Measurements from ENCODE around the gene RGS9.
"Not testable (repeated sequence)": the region's sequence is repeated elsewhere in the genome, so short reads cannot be mapped to it uniquely, and the experiment has no call there.

Gene RGS9

DNA sequence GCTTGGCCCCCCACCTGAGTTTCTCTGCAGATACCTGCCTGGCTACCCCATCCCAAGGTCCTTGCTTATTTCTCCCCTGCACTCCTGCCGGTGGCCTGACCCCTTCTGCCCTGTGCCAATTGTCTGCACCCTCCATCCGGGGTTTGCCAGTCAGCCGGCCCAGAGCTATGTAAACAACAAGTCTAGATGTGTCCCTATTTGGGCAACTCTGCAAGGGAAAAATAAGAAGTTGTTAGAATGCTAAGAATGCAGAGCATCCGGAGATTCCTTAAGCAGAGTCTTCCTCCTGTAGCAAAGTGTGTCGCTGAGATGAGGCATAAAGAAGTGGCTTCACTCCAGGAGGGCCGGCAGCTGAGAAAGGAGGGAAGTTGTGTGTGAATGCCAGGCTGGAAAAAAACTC, 46.6 kb downstream of the RGS9 start:
- DNase-seq (ENCODE audit: low spot score) = no peak

DNA sequence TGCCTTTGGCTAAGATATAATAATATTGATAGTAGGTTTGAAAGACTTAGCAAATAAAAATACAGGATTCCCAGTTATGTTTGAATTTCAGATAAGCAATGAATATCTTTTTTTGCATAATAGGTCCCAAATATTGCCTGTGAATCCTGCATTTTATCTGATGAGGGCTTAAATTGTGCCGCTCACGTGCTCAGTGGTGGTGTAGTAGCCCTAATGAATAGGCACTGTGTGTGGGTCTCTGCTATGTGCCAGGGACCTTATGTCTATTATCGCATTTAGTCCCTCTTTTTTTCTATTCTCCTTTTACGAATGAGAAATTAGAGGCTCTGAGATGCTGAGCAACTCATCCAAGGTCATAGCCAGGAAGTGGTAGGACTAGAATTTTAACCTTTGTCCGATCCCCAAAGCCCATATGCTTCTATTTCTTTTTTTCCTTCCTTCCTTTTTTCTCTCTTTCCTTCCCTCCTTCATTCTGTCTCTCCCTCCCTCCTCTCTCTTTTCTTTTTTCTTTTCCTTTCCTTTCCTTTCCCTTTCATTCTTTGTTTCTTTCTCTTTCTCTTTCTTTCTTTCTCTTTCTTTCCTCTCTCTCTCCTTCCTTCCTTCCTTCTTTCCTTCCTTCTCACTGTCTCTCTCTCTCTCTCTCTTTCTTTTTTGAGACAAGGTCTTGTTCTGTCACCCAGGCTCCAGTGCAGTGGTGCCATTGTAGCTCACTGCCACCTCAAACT, 47.2 kb downstream of the RGS9 start:
- DNase-seq (ENCODE audit: low spot score) = no peak

DNA sequence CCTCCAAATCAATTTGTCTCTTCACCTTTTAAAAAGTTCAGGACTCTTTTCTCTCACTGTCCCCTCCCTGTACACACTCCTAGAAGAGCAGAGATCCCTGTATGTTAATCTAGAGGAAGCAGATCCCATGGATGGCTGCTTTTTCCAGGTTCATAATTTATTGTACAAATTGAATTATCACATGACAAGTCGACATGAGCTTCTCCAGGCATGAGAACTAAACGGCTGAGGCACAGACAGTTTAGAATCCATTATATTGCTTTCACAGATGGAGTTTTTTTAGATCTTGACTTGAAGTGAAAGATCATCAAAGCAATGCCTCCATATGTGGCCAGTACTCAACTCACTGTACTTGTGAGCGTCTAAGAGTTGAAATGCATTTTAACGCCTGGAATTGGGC, 47.9 kb downstream of the RGS9 start:
- no peak for DNase-seq (ENCODE audit: low spot score)

DNA sequence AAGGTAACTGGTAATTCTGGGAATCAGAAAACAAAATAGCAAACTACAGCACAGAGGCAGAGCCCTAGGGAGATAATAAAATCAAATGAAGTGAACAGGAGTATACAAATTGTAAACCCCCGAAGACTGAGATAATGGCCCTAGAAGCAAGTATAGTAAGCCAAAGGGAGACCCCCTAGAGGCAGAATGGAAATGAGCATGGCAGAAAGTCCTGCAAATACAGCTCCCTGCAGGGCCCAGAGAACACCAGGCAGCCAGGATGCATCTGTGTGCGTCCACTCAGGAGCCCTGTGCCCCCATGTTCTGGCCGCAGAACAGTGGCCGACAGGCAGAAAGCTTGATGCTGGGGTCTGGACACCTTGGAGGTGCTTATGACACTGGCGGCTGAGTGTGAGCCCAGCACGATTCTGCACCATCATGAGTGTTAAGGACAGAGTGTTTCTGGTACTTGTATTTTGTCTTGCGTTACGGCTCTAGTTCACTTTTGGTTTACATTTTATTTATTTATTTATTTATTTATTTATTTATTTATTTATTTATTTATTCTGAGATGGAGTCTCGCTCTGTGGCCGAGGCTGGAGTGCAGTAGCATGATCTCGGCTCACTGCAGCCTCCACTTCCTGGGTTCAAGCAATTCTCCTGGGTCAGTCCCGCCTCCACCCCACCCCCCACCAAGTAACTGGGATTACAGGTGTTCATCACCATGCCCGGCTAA, 48.7 kb downstream of the RGS9 start:
- DNase-seq (ENCODE audit: low spot score) = no peak

DNA sequence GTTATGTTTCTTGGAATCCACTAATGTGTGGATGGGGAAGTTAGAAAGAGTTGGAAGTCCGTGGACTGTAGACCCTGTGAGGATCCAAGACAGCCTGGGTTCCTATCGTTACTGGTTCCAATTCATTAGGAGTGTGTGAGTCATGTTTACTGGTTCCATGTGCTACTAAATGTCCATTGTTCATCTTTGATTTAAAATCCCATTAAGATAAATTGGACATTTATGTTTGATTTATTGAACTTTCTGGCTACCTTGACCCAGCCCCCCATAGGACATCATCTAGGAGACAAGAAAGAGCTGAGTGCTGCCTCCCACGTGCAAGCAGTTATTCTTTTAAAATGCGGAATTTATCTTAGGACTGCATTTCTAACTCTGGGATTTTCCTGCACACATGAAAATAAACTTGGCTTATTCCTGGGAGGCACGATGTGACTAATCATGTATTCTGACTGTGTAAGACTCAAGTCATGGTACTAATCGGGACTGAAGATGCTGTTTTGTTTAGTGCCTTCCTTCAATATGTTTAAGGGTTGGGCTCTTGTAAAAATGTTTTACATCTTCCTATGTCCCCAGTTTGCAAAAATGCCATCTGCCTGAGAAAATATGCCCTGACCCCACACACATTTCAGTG, 53.4 kb downstream of the RGS9 start:
- DNase-seq (ENCODE audit: low spot score) = no peak

DNA sequence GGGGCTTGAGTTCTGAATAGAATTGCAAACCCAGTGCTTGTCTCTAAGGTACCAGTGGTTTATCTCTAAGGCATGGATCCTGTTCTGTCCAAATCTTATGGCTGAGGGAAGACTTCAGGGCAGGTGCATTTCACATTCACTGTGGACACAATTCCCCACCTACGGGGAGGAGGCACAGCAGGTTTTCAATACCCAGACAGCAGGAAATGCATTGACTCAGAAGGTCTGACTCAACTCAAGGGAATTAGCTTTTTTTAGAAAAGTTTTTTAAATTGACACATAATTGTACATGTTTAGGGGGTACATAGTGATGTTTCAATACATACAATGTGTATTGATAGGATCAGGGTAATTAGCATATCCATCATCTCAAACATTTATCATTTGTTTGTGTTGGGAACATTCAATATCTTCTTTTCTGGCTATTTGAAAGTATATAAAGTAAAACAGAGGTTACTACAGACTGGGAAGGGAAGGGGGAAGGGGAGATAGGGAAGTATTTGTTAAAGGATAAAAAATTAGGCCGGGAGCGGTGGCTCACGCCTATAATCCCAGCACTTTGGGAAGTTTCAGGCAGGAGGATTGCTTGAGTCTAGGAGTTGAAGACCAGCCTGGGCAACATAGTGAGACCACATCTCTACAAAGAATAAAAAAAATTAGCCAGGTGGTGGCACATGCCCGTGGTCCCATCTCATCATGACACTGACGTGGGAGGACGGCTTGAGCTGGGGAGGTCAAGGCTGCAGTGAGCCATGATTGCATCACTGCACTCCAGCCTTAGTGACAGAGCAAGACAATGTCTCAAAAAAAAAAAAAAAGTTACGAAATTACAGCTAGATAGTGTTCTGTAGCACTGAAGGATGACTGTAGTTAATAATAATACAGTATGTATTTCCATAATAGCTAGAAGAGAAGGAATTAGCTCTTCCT, 54.9 kb downstream of the RGS9 start:
- no peak for DNase-seq (ENCODE audit: low spot score)

DNA sequence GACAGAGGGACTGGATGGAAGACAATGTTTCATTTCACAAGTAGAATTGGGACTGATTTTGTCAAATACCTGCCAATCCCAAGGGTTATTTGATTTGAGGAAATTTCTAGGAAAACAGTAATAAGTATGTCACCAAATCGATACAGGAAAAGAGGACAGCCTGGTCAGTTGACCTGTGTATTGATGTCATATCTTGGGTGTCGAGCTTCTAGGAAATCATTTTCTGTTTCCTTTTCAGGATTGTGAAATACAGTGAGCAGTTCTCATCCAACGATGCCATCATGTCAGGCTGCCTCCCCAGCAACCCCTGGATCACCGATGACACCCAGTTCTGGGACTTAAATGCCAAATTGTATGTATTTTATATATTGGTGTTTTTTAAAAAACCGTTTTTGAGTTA, 56.1 kb downstream of the RGS9 start:
- no peak for DNase-seq (ENCODE audit: low spot score)

DNA sequence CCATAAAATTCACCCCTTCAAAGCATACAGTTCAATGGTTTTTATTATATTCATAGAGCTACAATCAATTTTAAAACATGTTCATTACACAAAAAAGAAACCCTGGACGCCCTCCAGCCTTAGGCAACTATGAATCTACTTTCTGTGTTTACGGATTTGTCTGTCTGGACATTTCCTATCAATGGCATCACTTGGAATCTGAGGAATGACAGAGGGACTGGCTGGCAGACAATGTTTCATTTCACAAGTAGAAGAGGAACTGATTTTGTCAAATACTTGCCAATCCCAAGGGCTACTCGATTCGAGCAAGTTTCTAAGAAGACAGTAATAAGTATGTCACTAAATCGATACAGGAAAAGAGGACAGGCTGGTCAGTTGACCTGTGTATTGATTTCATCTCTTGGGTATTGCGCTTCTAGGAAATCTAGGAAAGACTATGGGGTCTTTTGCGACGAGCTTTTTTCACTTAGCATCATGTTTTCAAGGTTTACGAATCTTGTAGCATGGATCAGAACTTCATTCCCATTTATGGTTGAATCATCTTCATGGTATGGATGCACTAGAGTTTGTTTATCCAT, 56.6 kb downstream of the RGS9 start:
- DNase-seq (ENCODE audit: low spot score) = no peak

DNA sequence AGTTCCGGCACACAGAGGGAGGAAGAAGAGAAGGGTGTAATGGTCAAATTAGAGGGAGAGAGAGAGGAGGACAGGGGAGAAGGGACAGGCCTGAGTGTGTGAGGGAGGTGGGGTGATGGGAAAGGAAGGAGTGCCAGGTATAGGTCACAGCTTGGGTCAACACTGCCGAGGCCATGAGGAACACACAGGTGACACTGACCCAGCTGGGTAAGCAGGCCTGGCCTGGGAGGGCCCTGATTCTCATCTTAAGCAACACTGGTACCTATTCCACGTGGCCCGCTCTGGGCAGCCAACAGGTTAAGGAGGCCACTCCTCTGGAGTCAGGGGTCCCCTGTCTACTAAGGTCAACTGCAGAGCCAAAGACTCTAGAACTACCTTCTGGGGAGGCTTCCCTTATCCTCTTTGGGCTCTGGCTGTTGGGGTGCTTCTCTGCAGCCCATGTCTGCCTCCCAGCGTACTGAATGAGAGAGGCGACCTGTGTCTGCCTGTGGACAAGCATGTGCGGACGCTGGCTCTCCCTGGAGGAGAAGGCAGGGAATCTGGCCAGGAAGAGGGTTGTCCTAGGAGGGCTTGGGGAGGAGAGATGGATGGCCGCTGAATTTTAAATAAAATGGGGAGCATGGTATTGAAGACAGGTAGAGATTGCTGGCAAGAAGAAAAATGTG, 57.6 kb downstream of the RGS9 start:
- no peak for DNase-seq (ENCODE audit: low spot score)

DNA sequence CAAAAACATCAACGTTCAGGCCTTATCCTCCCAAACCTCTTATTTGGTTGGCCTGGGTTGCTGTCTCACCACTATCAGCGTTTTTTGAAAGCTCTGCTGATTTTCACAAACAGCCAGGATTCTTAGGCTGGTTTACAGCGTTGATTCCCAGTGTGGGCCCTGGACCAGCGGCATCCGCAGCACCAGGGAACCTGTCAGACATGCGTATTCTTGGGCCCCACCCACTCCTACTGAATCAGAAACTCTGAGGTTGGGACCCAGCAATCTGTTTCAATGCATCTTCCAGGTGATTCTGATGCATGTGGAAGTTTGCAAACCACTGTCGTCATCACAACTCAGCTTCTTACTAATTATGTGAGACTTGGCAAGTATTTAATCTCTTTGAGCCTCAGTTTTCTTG, 58.5 kb downstream of the RGS9 start:
- DNase-seq (ENCODE audit: low spot score) = no peak

DNA sequence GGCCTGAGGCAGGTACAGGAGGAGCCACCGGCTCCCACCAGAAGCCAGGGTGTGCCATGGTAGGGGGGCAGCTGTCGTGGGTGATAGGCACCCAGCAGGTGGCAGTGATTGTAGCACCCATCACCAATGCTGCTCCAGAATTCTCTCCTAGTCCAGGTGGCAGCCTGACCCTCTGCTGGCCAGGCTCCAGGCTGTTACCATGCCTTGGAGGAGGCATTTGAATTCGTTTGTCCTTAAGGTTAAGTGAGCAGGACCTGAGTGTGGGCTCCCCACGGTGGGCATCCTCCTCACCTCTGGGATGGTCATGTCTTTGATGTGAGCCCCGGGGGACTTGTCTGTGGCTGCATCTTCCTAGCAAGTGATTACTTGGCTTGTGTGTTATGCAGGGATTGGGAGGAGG, 59.4 kb downstream of the RGS9 start:
- no peak for DNase-seq (ENCODE audit: low spot score)

DNA sequence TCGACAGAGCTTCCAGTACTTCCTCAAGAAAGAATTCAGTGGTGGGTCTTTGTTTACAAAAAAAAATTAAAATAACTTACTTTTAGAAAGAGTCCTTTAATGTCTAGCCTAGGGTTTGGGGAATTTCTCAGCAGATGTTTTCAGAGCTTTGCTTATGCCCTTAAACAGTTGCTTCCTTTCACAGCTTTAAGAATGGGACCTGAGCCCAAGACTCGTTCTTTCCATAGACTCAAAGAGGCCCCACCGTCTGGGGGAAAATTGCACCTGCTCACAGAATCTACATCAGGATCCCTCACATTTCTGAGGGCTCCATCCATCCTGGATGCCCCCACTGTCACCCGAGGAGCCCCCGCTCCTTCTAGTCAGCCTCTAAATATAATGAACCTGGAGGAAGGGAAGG, 60.0 kb downstream of the RGS9 start:
- no peak for DNase-seq (ENCODE audit: low spot score)

DNA sequence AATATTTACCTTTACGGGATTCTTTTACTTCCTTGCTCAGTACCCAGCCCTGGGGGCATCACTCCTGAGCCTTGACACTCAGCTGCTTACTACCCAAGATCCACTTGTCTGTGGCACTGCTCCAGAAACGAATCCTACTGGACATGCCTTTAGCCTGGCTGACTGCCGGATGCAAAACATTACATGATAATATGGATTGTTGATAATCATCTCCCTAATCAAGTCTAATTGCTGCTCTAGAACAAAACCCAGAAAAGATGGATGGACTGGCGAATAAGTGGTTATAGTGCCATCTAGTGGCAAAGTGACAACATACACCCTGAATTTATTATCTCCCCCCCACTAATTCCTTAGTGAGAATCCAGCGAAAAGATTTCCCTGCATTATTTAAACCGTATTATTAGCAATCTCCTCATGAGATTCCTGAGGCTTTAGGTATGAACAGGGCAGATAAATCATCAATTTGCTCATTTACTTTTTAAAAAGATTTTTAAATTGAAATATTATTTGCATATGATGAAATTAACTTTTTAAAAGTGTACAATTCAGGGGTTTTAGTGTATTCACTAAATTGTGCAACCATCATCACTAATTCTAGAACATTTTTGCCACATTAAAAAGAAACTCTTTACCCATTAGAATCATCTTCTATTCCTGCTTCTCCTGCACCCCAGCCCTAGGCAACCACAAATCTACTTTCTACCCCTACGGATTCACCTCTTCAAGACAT, 61.6 kb downstream of the RGS9 start:
- peak; percentile 83 for DNase-seq (ENCODE audit: low spot score)

DNA sequence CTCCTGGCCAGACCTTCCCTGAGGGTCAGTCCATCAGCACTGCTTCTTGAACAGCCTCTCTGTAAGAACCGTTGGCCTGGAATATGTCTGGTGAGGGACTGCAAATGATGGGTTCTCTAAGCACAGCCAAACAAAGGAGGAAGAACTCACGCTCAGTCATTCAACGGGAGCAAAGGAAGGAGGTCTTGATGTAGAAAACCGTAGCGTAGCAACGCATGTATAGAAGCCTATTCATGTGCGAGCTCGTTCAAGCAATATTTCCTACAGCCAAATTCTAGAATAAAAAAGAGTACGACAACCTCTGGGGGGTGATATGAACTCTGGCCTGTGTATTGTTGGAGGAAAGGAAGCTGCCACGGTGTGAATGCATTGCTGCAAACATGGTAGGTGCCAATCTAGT, 64.2 kb downstream of the RGS9 start:
- no peak for DNase-seq (ENCODE audit: low spot score)

DNA sequence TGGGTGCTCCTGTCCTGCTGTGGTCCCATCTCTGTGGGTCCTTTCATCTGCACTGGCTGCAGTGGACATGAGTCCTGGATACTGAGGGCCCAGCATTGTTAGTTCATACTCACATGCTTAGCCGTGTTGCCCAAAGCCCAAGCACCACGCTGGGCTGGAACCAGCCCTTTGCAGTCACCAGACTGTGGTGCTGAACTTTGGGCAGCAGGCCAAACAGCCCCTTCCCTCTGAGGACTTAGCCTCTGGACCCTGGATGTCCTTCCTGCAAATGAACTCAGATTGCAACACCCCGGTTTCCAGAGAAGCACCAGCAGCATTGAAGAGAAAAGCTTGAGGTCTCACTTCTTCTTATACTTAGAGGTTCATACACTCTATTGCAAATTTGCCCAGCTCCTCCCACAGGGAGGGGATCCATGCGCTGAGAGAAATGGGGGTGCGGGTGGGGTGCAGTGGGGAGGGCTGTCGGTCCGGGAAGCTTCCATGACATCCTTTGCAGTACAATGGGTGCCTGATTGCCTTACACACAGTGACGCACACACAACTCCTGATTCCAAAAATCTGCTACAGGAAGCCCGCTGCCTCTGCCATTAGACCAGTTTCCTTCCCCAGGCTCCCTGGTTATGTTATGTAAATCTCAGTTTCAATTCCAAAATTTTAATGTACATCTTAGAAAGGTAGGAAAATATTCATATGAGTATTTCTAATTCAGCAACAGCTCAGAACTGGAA, 65.8 kb downstream of the RGS9 start:
- no peak for DNase-seq (ENCODE audit: low spot score)

DNA sequence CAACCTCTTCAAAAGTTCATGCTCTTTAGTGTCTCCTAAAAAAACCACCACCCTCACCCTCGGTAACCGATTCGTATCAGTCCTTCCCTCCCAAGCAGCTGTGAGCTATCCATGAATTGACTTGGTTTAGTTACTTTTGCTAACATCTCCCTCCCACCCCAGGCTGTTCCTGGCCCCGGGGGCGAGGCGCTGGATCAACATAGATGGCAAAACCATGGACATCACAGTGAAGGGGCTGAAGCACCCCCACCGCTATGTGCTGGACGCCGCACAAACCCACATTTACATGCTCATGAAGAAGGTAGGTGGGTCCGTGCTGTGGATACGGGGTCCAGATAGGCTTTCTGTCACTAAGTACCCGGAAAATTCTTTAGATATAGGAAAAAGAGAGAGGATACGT, 66.8 kb downstream of the RGS9 start:
- DNase-seq (ENCODE audit: low spot score) = no peak

DNA sequence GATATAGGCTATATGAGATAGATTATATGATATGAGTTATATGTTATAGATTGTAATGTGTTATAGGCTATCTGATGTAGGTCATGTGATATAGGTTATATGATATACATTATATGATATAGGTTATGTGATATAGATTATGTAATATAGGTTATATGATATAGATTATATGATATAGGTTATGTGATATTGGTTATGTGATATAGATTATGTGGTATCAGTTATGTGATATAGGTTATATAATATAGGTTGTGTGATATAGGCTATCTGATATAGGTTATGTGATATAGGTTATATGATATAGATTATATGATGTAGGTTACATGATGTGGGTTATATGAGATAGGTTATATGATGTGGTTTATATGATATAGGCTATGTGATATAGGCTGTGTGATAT, 68.5 kb downstream of the RGS9 start:
- DNase-seq (ENCODE audit: low spot score) = no peak

DNA sequence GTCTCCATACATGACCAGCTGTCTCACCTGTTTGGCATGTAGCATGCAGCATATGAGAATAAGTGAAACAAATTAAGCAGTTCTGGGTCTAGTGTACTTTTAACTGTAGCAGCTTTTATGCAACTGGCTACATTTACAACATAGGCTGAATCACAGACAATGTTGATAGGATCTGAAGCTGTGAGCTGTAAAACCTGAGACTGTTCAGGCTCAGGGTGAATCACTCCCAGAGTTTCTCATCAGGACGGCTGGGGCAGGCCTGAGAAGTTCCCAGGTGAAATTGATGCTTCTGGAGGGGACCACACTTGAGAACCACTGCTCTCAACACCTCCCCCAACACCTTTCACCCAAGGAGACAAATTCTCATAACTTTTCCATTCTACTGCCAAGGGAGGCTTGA, 70.3 kb downstream of the RGS9 start:
- not testable (repeated sequence) for DNase-seq (ENCODE audit: low spot score)

DNA sequence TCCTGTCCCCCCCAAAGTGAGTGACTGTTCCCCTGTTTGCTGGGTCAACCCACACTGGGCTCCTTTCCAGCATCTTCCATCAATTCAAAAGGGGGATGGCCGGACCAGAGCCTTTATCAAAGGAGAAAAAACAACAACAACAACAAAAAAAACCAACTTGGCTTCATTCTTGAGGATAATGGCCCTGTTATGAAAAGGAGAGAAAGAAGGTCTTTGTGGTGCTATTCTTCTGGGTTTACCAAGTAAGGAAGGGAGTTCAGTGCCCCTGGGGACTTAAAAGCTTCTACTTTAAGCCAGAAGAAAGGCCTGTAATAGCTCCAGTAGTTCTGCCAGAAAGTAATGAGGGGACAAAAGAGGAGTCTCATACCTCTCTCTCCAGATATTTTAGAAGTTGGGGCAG, 71.5 kb downstream of the RGS9 start:
- no peak for DNase-seq (ENCODE audit: low spot score)

DNA sequence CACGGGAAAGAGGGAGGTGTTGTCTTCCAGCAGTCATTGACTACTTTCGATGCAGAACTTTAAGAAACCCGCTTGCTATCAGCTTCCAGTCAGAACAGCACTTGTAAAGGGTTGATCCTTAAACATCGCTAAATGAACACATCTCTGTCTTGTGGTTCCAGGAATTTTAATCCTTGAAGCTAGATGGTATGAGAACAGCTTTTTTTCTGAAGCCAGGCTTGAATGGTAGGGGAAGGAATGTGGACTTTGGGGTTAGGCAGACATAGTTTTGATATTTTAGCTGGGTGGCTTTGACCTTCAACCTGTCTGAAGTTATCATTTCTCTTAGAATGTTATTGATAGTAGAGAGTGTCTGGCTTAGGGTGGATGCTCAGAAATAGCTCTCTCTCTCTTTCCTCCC, 81.1 kb downstream of the RGS9 start:
- DNase-seq (ENCODE audit: low spot score) = no peak
